Endothelial cell of umbilical vein (primary cell): ENCODE results near the gene CANT1. TPM values are rescaled to one million over a fixed set of nuclear protein-coding genes. Genes with fewer than 3 reads are reported as not detected.

Experiments
- BruUV-seq: library from RNA; stranded (reverse); fragments of 400-500 nt; replicated peaks from 2 replicates; lab custom pipeline; 2021; lab: Mats Ljungman, UMichigan
- CTCF ChIA-PET: fragments of 300-600, 350-600 bp; sonication (Branson Sonifier 250); formaldehyde crosslinking; loops from one replicate; lab custom pipeline; 2021; ENCODE audit warnings: antibody characterized with exemption, inconsistent platforms; lab: Charles Lee
- POLR2A ChIA-PET: fragments of 300-600, 350-600 bp; sonication (Branson Sonifier 250); formaldehyde crosslinking; loops from one replicate; lab custom pipeline; 2021; ENCODE audit warnings: antibody characterized with exemption, inconsistent platforms; lab: Charles Lee
- DNase-seq: peaks from one replicate; pipeline ENCODE4 v3.0.0-alpha.2; 2011; ENCODE audit warnings: low read depth, low spot score
- FAIRE-seq: peaks from 2 replicates; lab custom pipeline; 2011; peaks lifted over from hg19 to GRCh38; lab: Jason Lieb, UNC
- H2AFZ ChIP-seq: 2 replicates; pipeline ENCODE4 v1.6.0; 2012; ENCODE audit warnings: low read depth, low read length, control low read depth, inconsistent platforms
- H3K27ac ChIP-seq: 2 replicates; pipeline ENCODE4 v1.5.1; 2011; ENCODE audit warnings: low read depth, mild to moderate bottlenecking, control low read depth, low read length, moderate library complexity; ENCODE audit not compliant: insufficient read depth
- H3K27me3 ChIP-seq, 2 experiments: 2 replicates each; pipeline versions ENCODE4 v1.6.0 to v1.6.1; 2011; ENCODE audit warnings: low read length in 2 of 2, mixed read lengths in 1 of 2; ENCODE audit not compliant: control insufficient read depth in 2 of 2, insufficient read depth in 2 of 2
- H3K36me3 ChIP-seq, 2 experiments: 2 replicates in 1 of 2; 3 replicates in 1 of 2; pipeline ENCODE4 v1.5.1; 2011; ENCODE audit warnings: low read length in 2 of 2, mild to moderate bottlenecking in 1 of 2, moderate library complexity in 1 of 2; ENCODE audit not compliant: control insufficient read depth in 2 of 2, insufficient read depth in 2 of 2; ENCODE audit errors: extremely low read depth in 1 of 2
- H3K4me1 ChIP-seq: 3 replicates; pipeline ENCODE4 v1.5.1; 2011; ENCODE audit warnings: mild to moderate bottlenecking, low read length; ENCODE audit not compliant: control insufficient read depth, insufficient read depth; ENCODE audit errors: extremely low read depth
- H3K4me2 ChIP-seq: 2 replicates; pipeline ENCODE4 v1.6.1; 2011; ENCODE audit warnings: low read length, control low read depth, mixed read lengths; ENCODE audit not compliant: insufficient read depth
- H3K4me3 ChIP-seq, 3 experiments: fragments of 200-600 bp in 1 of 3; sonication (generic), shearing (Covaris generic) in 1 of 3; replicated peaks in 1 of 3; 2 replicates each; pipeline ENCODE4 v1.5.1; 2011 to 2016; ENCODE audit warnings: control low read depth in 3 of 3, low read length in 3 of 3, mild to moderate bottlenecking in 2 of 3, inconsistent platforms in 1 of 3, low read depth in 1 of 3, moderate library complexity in 1 of 3; ENCODE audit not compliant: insufficient read depth in 1 of 3
- H3K79me2 ChIP-seq: 2 replicates; pipeline ENCODE4 v1.6.0; 2012; ENCODE audit warnings: low read length, inconsistent platforms; ENCODE audit not compliant: control insufficient read depth, insufficient read depth
- H3K9ac ChIP-seq: replicated peaks from 2 replicates; pipeline ENCODE3; 2011; ENCODE audit warnings: low read length, control low read depth; ENCODE audit not compliant: insufficient read depth; ENCODE audit errors: extremely low read depth
- H3K9me1 ChIP-seq: replicated peaks from 3 replicates; pipeline ENCODE4 v1.6.0; 2011; ENCODE audit warnings: mild to moderate bottlenecking, low read length; ENCODE audit not compliant: control insufficient read depth, insufficient read depth; ENCODE audit errors: extremely low read depth
- H3K9me3 ChIP-seq: replicated peaks from 2 replicates; pipeline ENCODE4 v1.5.1; 2012; ENCODE audit warnings: low read length, inconsistent platforms; ENCODE audit not compliant: control insufficient read depth, insufficient read depth
- H4K20me1 ChIP-seq: replicated peaks from 2 replicates; pipeline ENCODE3; 2011; ENCODE audit warnings: mild to moderate bottlenecking, low read length; ENCODE audit not compliant: control insufficient read depth, insufficient read depth; ENCODE audit errors: extremely low read depth
- EZH2 ChIP-seq: IDR thresholded peaks from 2 replicates; pipeline ENCODE4 v1.6.1; 2012; ENCODE audit warnings: borderline replicate concordance, low read depth, mild to moderate bottlenecking, moderate library complexity, low read length, inconsistent platforms; ENCODE audit not compliant: severe bottlenecking
- FOS ChIP-seq: IDR thresholded peaks from 2 replicates; pipeline ENCODE4 v1.6.1; 2011; ENCODE audit warnings: mild to moderate bottlenecking, low read length, moderate library complexity, borderline replicate concordance; ENCODE audit not compliant: insufficient read depth
- JUN ChIP-seq: IDR thresholded peaks from 2 replicates; pipeline ENCODE4 v1.6.1; 2011; ENCODE audit warnings: borderline replicate concordance, low read depth; ENCODE audit not compliant: insufficient read length, insufficient read depth
- POLR2AphosphoS5 ChIP-seq: IDR thresholded peaks from 2 replicates; pipeline ENCODE4 v1.6.1; 2012; ENCODE audit warnings: low read depth, mild to moderate bottlenecking, control low read depth, low read length, moderate library complexity; ENCODE audit not compliant: insufficient read depth
- dilution Hi-C: fragments of 300-500 bp; cut with MboI; formaldehyde crosslinking; loops from one replicate; pipeline ENCODE4 v1.15.0; 2019; ENCODE audit warnings: low sequenced_read_pairs; ENCODE audit not compliant: extremely low pct_ligation_motif_present
- intact Hi-C: fragments of 100-400 bp; cut with micrococcal nuclease; formaldehyde crosslinking; loops from one replicate; pipeline ENCODE4 v1.10.0; 2022
- polyA plus RNA-seq, 4 experiments: library from polyadenylated mRNA; depleted of rRNA in 3 of 4; stranded (reverse) in 3 of 4; unstranded in 1 of 4; fragments of >200 nt; gene quantifications; 2 replicates each; pipeline versions ENCODE4 v1.2.1 to v1.2.3, GENCODE V29; 2011 to 2012; ENCODE audit warnings: missing spikeins in 1 of 4
- total RNA-seq: library from RNA; stranded (reverse); gene quantifications from 2 replicates; pipeline ENCODE4 v1.2.3, GENCODE V29; 2021
- TF ChIP-seq, protein P1 (sequence below), 2 donors: IDR thresholded peaks; 1 replicate in 1 of 2; 2 replicates in 1 of 2; pipeline ENCODE4 v1.5.1; 2011; ENCODE audit warnings: low read length in 2 of 2, mild to moderate bottlenecking in 2 of 2, moderate library complexity in 2 of 2, control low read depth in 1 of 2, inconsistent platforms in 1 of 2, low read depth in 1 of 2; ENCODE audit not compliant: insufficient read depth in 1 of 2; ENCODE audit errors: extremely low read depth in 1 of 2
- TF ChIP-seq, protein P2 (sequence below): IDR thresholded peaks from 2 replicates; pipeline ENCODE4 v1.6.1; 2011; ENCODE audit not compliant: insufficient read depth, insufficient read length

Gene CANT1
- total and polyA plus RNA-seq, 2 donors (not counting 3 experiments of a cell fraction or from before 2014, with no cell fraction given): 85.0 to 93.6 TPM

GRCh38 chr17:79035686-79036085 lies 26.1 kb upstream of the CANT1 start:
- no peak for DNase-seq
- H3K36me3 ChIP-seq: no peaks in the 10 kb centered on the region
- TF ChIP-seq, protein P1, sequence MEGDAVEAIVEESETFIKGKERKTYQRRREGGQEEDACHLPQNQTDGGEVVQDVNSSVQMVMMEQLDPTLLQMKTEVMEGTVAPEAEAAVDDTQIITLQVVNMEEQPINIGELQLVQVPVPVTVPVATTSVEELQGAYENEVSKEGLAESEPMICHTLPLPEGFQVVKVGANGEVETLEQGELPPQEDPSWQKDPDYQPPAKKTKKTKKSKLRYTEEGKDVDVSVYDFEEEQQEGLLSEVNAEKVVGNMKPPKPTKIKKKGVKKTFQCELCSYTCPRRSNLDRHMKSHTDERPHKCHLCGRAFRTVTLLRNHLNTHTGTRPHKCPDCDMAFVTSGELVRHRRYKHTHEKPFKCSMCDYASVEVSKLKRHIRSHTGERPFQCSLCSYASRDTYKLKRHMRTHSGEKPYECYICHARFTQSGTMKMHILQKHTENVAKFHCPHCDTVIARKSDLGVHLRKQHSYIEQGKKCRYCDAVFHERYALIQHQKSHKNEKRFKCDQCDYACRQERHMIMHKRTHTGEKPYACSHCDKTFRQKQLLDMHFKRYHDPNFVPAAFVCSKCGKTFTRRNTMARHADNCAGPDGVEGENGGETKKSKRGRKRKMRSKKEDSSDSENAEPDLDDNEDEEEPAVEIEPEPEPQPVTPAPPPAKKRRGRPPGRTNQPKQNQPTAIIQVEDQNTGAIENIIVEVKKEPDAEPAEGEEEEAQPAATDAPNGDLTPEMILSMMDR (IDR thresholded peaks at IDR 0.05; ENCODE audit: extremely low read depth in 1 of 2, insufficient read depth in 1 of 2, low read depth in 1 of 2, low read length in 2 of 2): no peak
- TF ChIP-seq, protein P2, sequence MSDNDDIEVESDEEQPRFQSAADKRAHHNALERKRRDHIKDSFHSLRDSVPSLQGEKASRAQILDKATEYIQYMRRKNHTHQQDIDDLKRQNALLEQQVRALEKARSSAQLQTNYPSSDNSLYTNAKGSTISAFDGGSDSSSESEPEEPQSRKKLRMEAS: no peak
- TF ChIP-seq JUN: no peak
- TF ChIP-seq FOS: no peak
- TF ChIP-seq EZH2: no peak
- no peak for TF ChIP-seq POLR2AphosphoS5
- no peaks in the 10 kb centered on the region for H3K9me3 ChIP-seq
- no peaks in the 10 kb centered on the region for H3K79me2 ChIP-seq
- intact Hi-C loops (loop anchor here (1.0 kb wide), 1 partner anchor 7 kb away; no protein-coding TSS in a partner anchor), dilution Hi-C loops (no loop called here)
- no peak overlapping the region for H3K27ac ChIP-seq
- no peak overlapping the region for H2AFZ ChIP-seq
- no peak overlapping the region for H3K4me3 ChIP-seq
- POLR2A ChIA-PET: no interaction called here
- H3K9me1 ChIP-seq: no peaks in the 10 kb centered on the region
- H3K4me2 ChIP-seq: no peak overlapping the region
- no TSS peak for BruUV-seq
- H3K9ac ChIP-seq: no peak overlapping the region
- H3K27me3 ChIP-seq: peaks cover 0 to 6% of the 10 kb centered on the region in 2 experiments
- no peaks in the 10 kb centered on the region for H4K20me1 ChIP-seq
- FAIRE-seq: no peak
- H3K4me1 ChIP-seq: peaks cover 10% of the 10 kb centered on the region
- CTCF ChIA-PET: interaction anchor here (1.0 to 8.6 kb wide), 6 partner anchors 7 to 365 kb away, joined by 3 to 91 read pairs (median 16); no protein-coding TSS in a partner anchor
